ENCODE results near the gene KIT. TPM values are rescaled to one million over a fixed set of nuclear protein-coding genes. Genes with fewer than 3 reads are reported as not detected.

The KIT gene
- total RNA-seq, 1 donor from 2014 or later, result 1.5 TPM

DNA sequence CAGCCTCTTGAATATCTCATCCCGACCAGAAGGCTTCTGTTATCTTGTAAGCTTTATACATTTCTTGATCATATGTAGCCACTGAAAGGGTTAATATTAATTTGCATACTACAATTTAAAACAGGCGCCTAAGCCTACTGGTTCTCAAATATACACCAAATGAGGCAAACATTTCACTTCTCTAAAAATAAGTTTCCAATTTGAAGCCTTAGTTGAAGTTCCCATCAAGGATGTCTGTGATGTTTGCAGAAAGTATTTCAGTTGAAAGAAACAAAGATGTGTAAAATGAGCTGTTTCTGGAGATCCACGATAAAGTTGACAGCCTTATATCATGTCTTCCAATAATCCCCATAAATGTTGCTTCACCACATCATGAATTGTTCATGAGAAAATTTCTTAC is 70.6 kb downstream of the KIT start:
- no peak for ATAC-seq
- intact Hi-C loops (cut with DNase I), result no loop called here

DNA sequence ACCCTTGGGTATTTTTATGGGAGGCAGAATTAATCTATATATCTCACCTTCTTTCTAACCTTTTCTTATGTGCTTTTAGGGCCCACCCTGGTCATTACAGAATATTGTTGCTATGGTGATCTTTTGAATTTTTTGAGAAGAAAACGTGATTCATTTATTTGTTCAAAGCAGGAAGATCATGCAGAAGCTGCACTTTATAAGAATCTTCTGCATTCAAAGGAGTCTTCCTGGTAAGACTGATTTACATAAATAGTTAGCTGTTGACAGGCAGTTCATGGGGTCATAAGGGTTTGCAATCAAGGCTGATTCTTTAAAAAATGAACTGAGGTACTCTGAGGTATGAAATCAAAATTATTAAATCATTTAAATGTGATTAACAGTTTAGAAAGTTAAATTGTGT is 71.5 kb downstream of the KIT start:
- intact Hi-C loops (cut with DNase I), result no loop called here
- DNase-seq (ENCODE audit: missing footprints) (no peak), ATAC-seq (no peak)

More for the DNA sequence above, 70.6 kb downstream of the KIT start:
- DNase-seq (ENCODE audit: missing footprints), result no peak

DNA sequence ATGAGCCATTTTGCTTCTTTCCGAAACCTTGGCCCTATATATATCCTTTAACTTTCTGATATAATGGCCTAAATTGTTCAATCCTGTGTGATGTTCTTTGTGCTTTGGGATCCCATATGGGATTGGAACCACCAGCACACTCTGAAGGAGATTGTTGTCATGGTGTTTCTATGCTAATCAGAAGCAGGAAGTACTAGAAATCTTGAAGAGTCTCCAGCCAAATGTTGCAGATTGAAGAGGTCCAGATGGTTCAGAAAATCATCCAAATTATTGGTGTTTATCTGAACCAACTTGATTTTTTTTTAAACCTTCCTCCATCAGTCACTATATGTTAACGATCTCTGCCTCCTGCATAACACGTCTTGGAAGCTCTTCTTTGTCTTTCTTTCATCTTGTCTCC is 72.8 kb downstream of the KIT start:
- intact Hi-C loops (cut with DNase I), result no loop called here
- no peak for ATAC-seq
- no peak for DNase-seq (ENCODE audit: missing footprints)

DNA sequence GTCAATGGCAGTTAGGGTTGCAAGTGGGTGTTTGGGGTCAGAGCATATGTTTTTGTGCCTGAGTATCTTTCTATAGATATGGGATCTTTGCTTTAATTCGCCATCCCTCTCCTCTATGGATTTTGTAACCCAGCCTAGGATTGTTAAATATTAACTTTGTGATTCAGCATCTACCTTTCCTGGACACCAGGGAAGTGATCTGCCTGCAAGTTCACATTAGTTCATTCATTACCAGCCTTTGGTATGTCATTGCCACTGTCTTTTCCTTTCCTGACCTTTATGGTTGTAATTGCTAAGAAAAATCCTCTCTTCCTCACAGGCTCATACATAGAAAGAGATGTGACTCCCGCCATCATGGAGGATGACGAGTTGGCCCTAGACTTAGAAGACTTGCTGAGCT is 73.8 kb downstream of the KIT start:
- intact Hi-C loops (cut with DNase I), result no loop called here
- no peak for DNase-seq (ENCODE audit: missing footprints)
- ATAC-seq, result no peak

DNA sequence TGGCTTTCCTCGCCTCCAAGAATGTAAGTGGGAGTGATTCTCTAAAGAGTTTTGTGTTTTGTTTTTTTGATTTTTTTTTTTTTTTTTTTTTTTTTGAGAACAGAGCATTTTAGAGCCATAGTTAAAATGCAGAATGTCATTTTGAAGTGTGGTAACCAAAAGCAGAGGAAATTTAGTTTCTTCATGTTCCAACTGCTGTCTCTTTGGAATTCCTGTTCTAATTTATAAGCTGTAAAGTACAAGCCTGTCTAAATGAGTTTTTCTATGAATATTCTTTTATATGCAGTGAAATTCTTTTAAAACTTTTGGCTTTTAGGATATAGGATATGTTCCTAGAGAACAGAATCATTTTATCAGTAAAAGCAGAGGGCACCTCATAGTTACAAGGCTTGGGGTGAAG is 74.2 kb downstream of the KIT start:
- DNase-seq (ENCODE audit: missing footprints) (no peak), ATAC-seq (no peak)
- intact Hi-C loops (cut with DNase I), result no loop called here

DNA sequence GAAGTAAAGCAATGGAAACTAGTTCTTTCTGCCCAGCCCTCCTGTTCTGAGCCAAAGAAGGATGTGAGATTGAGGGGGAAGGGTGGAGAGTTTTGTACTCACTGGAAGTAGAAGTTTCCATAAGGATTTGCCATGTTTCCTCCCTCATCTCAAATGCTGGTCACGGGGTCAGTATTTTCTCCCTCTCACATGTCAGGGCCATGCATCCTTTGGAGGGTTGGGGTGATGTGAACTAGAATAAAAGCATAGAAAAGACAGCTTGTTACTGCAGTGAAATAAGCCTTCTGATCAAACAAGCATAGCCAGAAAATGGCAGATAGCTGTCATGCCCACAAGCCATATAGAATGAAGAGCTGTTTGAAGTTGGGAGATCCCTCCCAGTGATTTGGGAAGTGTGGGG is 79.7 kb downstream of the KIT start:
- ATAC-seq (no peak), DNase-seq (ENCODE audit: missing footprints) (no peak)
- intact Hi-C loops (cut with DNase I), result no loop called here

DNA sequence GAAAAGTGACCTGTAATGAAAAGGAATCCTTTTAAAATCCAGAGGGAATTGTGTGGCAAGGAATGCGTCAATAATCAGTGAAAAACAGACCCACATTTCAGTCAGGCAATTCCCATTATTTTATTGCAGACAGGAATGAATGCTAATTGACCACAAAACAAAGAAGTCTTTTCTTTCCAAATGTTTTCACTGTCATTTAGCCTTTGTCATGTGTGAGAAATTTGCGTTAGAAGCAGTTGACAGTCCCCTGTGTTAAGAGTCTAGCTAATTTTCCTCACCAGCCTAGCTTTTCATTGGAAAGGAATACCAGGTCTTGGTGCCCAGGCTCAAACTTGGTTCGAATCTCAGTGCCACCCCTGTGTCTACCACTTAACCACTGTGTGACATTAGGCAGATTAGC is 83.4 kb downstream of the KIT start:
- no peak for ATAC-seq
- intact Hi-C loops (cut with DNase I), result no loop called here
- no peak for DNase-seq (ENCODE audit: missing footprints)

DNA sequence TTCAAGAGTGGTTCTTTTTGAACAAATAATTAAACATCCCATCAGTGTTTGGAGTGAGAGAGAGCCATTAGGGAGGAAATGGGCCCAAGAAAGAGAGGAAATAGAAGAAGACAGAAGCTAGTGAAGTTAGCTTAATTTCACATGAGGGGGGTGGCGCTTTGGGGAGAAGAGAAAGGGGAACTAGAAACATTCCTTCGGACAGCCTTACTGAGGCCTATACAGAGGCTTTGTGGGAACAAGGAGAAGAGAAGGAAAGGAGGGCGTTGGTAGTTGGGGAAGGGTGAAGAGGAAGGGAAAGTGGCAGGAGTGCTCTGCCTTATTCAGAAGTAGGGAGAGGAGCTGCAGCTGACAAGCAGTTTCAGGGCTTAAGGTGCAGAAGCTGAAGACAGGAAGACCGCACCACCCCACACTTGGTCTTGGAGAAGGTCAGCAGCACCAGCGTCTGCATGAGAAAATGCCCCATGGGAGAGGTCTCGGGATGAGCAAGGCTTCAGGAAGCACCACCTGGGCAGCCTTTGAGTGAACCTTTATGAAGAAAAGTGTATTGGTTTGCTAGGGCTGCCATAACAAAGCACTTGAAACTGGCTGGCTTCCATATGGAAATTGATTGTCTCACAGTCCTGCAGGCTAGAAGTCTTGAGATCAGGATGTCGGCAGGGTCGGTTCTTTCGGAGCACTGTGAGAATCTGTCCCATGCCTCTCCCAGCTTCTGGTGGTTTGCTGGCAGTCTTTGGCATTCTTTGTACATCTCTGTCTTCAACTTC is 85.1 kb downstream of the KIT start:
- DNase-seq (ENCODE audit: missing footprints) (no peak), ATAC-seq (no peak)
- intact Hi-C loops (cut with DNase I), result no loop called here

DNA sequence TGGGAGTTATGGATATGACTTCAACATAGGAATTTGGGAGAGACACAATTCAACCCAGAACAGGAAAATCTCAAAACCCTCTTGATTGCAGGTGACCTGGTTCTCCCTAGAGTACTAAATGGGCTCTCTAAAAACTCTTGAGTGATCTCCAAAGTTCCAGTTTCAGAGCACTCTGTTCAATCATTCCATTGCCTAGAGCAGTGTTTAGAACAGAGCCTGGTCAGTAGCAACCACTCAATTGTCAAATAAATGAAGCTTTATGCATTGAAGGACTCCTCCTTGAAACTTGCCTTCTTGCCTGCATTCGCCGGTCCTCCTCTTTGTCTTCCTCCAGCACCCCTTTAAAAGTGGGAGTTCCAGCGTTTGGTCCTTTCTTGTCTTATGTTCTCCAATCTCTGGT is 85.8 kb downstream of the KIT start:
- intact Hi-C loops (cut with DNase I), result no loop called here
- no peak for DNase-seq (ENCODE audit: missing footprints)
- no peak for ATAC-seq

DNA sequence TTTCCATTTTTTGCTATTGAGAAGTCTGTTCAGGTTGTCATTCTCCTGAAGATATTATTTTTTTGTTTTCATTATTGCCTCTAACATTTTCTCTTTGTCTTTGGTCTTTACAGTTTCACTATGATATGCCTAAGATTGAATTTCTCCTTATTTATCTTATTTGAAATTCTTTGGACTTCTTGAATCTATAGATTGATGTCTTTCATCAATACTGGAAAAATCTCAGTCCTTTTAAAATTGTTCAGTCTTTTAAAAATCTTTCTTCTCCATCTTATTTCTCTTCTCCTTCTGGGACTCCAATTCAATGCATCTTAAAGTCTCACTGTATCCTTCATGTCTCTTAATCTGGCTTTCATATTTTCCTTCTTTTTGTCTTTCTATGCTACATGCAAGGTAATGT is 86.7 kb downstream of the KIT start:
- no peak for ATAC-seq
- intact Hi-C loops (cut with DNase I), result no loop called here

DNA sequence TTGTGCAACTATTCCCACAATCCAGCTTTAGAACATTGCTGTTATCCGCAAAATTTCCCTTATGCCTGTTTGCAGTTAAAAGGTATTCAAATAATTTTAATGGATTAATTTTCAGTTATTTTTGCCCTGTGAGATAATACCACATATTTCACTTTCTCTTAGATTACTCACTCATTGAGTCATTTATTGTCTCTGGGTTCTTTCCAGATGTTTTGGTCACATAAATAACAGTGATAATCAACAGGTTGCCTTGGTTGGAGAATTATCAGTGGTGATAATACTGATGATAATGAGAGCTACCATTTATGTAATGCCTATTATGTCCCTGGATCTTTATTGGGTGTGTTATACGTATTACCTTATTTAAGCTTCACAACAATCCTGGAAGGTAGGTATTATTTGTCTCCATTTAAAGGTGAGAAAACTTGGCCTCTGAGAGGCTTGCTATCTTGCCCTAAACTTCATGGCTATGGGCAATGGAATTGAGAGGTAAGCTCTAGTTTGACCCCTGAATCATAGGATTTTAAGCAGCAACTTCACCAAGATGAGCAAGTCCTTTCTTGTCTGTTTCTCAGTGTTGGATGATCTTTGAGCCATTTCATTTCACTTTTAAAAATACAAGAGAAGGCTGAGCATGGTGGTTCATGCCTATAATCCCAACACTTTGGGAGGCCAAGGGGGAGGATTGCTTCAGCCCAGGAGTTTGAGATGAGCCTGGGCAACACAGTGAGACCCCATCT is 87.4 kb downstream of the KIT start:
- intact Hi-C loops (cut with DNase I), result no loop called here
- no peak for ATAC-seq
- DNase-seq (ENCODE audit: missing footprints), result no peak

More for the DNA sequence above, 86.7 kb downstream of the KIT start:
- no peak for DNase-seq (ENCODE audit: missing footprints)

DNA sequence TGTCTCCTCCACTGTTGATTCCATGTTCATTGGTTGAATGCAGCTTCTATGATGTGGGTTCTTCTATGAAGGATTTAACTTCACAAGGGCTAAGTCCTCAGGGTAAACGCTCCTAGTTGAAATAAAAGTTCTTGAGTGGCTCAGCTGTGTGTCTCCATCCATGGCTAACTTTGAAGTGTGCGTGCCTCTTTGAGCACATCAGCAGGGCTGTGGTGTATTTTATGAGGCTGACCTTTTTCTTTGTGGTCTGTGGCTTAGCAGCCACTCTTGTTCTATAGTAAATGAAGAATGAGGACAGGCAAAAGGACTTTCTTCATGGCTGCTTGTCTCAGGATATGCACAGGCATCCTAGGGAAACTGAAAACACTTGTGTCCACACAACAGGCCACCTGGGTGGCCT is 88.5 kb downstream of the KIT start:
- no peak for DNase-seq (ENCODE audit: missing footprints)
- no peak for ATAC-seq
- intact Hi-C loops (cut with DNase I), result no loop called here

DNA sequence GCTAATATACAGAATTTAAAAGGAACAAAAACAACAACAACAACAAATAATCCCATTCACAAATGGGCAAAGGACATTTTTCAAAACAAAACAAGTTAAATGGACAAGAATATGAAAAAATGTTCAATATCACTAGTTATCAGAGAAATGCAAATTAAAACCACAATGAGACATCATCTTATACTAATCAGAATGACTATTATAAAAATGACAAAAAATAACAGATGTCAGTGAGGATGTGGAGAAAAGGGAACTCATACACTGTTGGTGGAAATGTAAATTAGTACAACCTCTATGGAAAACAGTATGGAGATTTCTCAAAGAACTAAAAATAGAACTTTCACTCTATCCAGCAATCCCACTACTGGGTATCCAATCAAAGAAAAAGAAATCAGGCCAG is 92.6 kb downstream of the KIT start:
- ATAC-seq, result no peak
- DNase-seq (ENCODE audit: missing footprints), result no peak
- intact Hi-C loops (cut with DNase I), result no loop called here

DNA sequence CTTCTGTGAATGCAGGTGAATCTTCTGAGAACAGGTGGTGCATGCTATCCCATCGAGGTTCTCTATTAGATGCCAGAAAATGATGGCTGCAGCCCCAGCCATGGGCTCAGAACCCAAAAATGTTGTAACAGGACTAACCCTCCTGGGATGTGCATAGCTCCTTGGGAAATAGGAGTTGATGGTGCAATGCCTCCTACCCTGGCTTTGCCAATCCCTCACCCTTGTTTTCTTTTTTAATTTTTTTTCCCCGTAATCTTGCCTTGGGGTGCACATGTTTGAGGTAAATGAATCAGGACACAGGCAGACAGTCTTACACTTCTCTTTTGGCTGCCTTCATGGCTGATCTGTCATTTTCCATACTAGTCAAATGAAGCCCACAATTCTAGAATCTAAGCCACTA is 96.6 kb downstream of the KIT start:
- intact Hi-C loops (cut with DNase I), result no loop called here
- ATAC-seq, result no peak

DNA sequence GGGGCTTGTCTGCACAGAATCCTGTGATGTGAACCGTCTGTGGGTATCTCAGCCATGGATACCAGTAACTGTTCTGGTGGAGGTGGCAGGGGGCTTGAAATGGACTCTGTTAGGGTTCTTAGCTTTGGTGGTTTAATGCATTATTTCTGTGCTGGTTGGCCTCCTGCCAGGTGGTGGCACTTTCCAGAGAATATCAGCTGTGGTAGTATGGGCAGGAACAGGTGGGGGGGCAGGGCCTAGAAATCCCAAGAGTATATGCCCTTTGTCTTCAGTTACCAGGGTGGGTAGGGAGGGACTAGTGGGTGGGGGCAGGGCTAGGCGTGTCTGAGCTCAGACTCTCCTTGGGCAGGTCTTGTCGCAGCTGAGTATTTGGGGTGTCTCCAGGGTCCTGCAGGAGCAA is 106.7 kb downstream of the KIT start:
- DNase-seq (ENCODE audit: missing footprints), result no peak
- no peak for ATAC-seq
- intact Hi-C loops (cut with DNase I), result no loop called here

More for the DNA sequence above, 96.6 kb downstream of the KIT start:
- DNase-seq (ENCODE audit: missing footprints), result no peak

DNA sequence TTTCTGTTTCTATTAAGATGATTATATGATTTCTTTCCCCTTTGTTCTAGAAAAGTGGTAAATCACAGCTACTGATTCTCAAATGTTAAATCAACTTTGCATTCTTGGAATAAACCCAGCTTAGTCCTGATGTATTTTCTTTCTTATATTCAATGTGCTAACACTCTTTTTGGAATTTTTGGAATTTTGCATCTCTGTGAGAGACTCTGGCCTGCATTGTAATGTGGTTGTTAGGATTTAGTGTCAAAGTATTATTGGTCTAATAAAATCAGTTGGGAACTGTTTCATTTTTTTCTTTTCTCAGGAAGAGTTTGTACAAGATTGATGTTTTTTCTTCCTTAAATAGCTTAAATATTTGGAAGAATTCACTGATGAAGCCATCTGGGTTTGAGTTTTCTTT is 109.6 kb downstream of the KIT start:
- DNase-seq (ENCODE audit: missing footprints), result no peak
- intact Hi-C loops (cut with DNase I), result no loop called here
- no peak for ATAC-seq

DNA sequence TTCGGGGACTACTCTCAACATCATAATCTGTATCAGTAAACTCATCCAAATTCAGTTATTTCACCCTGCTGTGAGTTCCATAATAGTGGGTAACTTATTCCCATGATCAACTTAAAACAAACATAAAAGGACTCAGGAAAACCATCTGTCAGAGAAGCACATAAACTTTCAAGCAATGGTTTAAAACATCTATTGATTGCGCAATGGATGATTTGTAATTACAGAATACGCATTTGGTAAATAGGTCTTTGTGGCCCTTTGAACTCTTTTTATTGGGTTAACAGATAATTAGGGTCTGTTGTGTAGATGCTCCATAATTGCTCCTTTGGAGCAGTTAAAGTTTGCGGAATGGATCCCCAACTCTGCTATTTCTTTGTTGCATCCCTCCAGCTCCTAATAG is 115.3 kb downstream of the KIT start:
- intact Hi-C loops (cut with DNase I), result no loop called here
- ATAC-seq, result no peak
- DNase-seq (ENCODE audit: missing footprints), result no peak

DNA sequence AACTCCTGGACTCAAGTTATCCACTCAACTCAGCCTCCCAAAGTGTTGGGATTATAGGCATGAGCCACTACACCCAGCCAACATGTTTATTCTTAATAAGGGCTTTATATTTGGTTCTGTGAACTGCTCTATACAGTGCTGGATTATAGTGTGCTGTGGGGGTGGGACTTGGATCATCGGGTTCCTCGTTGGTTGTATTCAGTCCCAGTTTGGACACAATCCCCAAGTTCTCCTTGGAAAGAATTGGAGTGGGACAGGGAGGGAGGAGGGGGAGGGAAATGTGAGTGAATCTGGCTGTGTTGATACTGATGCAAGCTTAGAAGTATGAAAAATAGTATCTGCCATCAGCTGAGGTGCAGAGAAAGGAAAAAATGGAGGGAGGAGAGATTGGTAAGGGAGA is 121.3 kb downstream of the KIT start:
- ATAC-seq, result no peak
- no peak for DNase-seq (ENCODE audit: missing footprints)
- intact Hi-C loops (cut with DNase I), result no loop called here

DNA sequence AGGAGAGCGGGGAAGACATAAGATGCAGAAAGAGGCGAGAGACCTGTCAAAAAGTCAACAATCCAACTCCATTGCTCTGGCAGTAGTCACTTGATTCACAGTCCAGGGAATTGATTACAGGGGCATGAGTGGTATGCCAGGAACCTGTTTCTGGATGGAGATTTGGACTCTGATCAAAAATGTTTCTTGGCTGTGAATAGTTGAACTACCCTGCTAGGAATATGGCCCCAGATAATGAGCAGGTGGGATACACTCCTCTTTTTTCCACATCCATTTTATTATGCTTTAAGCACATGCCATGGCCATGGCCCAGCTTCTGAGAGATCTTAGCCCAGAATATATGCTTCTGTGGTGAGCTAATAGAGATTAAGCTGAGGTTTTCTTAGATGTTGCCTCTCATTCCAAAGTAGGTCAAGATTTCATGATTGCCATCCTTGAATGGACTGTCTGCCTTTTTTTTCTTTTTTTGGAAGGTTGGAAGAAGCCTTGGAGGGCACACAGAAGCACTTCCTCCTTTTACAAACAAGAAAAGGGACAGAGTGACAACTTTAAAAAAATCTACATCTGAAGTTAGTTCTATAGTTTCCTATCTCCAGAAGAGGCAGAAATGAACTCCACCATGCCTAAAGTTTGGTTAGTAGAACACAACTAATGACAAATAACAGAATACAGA is 121.9 kb downstream of the KIT start:
- ATAC-seq (no peak), DNase-seq (ENCODE audit: missing footprints) (no peak)
- intact Hi-C loops (cut with DNase I), result loop anchor here (10.0 kb wide), 1 partner anchor 165 kb away; no protein-coding TSS in a partner anchor

DNA sequence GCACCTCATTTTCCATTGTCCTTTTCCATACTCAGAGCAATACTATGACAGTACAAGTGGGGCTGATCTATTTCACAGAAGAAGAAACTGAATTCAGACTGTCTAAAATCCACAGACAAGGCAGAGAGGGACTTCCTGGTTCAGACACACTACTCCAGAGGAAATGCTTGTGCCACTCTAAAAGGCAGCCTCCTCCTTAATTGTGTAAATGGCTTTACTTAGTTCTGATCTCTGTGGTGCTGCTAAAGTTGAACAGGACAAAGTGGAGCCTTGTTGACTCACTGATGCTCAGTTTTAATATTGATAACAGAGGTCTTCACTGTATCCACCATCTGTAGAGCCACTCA is 122.4 kb downstream of the KIT start:
- intact Hi-C loops (cut with DNase I), result loop anchor here (10.0 kb wide), 1 partner anchor 165 kb away; no protein-coding TSS in a partner anchor
- ATAC-seq, result no peak
- no peak for DNase-seq (ENCODE audit: missing footprints)
